Skeletal muscle tissue (tissue), 4 donors: ENCODE data around the gene BEND5. TPM values are rescaled to one million over a fixed set of nuclear protein-coding genes. Genes with fewer than 3 reads are reported as not detected.

Experiments
- H3K27ac ChIP-seq: one replicate; pipeline ENCODE4 v1.7.0; 2013; ENCODE audit warnings: mild to moderate bottlenecking, low read depth, low read length, inconsistent platforms
- H3K27me3 ChIP-seq, 3 donors: one replicate each; pipeline ENCODE4 v1.7.0; 2013; ENCODE audit warnings: low read length in 3 of 3; ENCODE audit not compliant: control insufficient read depth in 3 of 3, insufficient read depth in 3 of 3
- H3K36me3 ChIP-seq, 3 donors: one replicate each; pipeline ENCODE4 v1.7.0; 2013; ENCODE audit warnings: low read length in 3 of 3; ENCODE audit not compliant: control insufficient read depth in 3 of 3, insufficient read depth in 3 of 3
- H3K4me1 ChIP-seq, 3 donors: one replicate each; pipeline ENCODE4 v1.7.0; 2013; ENCODE audit warnings: low read length in 3 of 3, mild to moderate bottlenecking in 3 of 3; ENCODE audit not compliant: control insufficient read depth in 3 of 3, insufficient read depth in 3 of 3
- H3K4me3 ChIP-seq, 3 donors: one replicate each; pipeline ENCODE4 v1.7.0; 2013; ENCODE audit warnings: low read length in 3 of 3
- H3K9ac ChIP-seq, 3 donors: one replicate each; pipeline ENCODE4 v1.7.0; 2013; ENCODE audit warnings: low read length in 3 of 3, mild to moderate bottlenecking in 3 of 3, moderate library complexity in 2 of 3, low read depth in 1 of 3
- H3K9me3 ChIP-seq, 3 donors: one replicate each; pipeline ENCODE4 v1.7.0; 2013; ENCODE audit warnings: low read length in 3 of 3; ENCODE audit not compliant: control insufficient read depth in 3 of 3
- total RNA-seq: library from RNA; depleted of rRNA; stranded (reverse); fragments of >200 nt; gene quantifications from one replicate; pipeline ENCODE4 v1.2.3, GENCODE V29; 2014
- donor health status: Osteomylitis.

The BEND5 gene
- total RNA-seq, 1 donor from 2014 or later = 5.7 TPM

- Histone ChIP-seq H3K9ac (no peak overlapping the region), H3K27me3 (no peaks in the 10 kb centered on the region), H3K9me3 (no peaks in the 10 kb centered on the region), H3K36me3 (peaks cover 11 to 25% (median 17%) of the 10 kb centered on the region in 3 donors), H3K4me3 (no peak overlapping the region), H3K27ac (no peak overlapping the region), H3K4me1 (no peaks in the 10 kb centered on the region)
These were observed 26.6 kb downstream of the BEND5 start for GRCh38 chr1:48750109-48750508.

- H3K27ac ChIP-seq = no peak overlapping the region
- H3K9ac ChIP-seq = no peak overlapping the region
- no peak overlapping the region for H3K4me3 ChIP-seq
- no peaks in the 10 kb centered on the region for H3K9me3 ChIP-seq
- H3K36me3 ChIP-seq = peaks cover 5 to 25% (median 14%) of the 10 kb centered on the region in 3 donors
- no peaks in the 10 kb centered on the region for H3K27me3 ChIP-seq
- no peaks in the 10 kb centered on the region for H3K4me1 ChIP-seq
These were observed 27.6 kb downstream of the BEND5 start for GRCh38 chr1:48749068-48749467.

- Histone ChIP-seq H3K27ac (no peak overlapping the region), H3K36me3 (peaks cover 0 to 32% (median 14%) of the 10 kb centered on the region in 3 donors), H3K27me3 (no peaks in the 10 kb centered on the region)
These were observed 29.8 kb downstream of the BEND5 start for GRCh38 chr1:48746906-48747305.

GRCh38 chr1:48744032-48744431 is 32.7 kb downstream of the BEND5 start:
- Histone ChIP-seq H3K27ac (no peak overlapping the region), H3K9ac (no peak overlapping the region), H3K9me3 (no peaks in the 10 kb centered on the region), H3K4me3 (no peak overlapping the region), H3K36me3 (peaks cover 3 to 27% (median 12%) of the 10 kb centered on the region in 3 donors), H3K4me1 (no peaks in the 10 kb centered on the region), H3K27me3 (no peaks in the 10 kb centered on the region)

More at GRCh38 chr1:48746906-48747305, 29.8 kb downstream of the BEND5 start:
- Histone ChIP-seq H3K4me3 (no peak overlapping the region), H3K9ac (no peak overlapping the region), H3K9me3 (no peaks in the 10 kb centered on the region), H3K4me1 (no peaks in the 10 kb centered on the region)

- Histone ChIP-seq H3K27ac (no peak overlapping the region), H3K4me1 (no peaks in the 10 kb centered on the region), H3K9me3 (no peaks in the 10 kb centered on the region), H3K9ac (no peak overlapping the region), H3K4me3 (no peak overlapping the region), H3K27me3 (no peaks in the 10 kb centered on the region), H3K36me3 (peaks cover 3 to 23% (median 11%) of the 10 kb centered on the region in 3 donors)
These were observed 33.2 kb downstream of the BEND5 start for GRCh38 chr1:48743480-48743879.

- no peaks in the 10 kb centered on the region for H3K27me3 ChIP-seq
- no peak overlapping the region for H3K9ac ChIP-seq
- no peak overlapping the region for H3K4me3 ChIP-seq
- H3K4me1 ChIP-seq = no peaks in the 10 kb centered on the region
- peaks cover 6 to 19% (median 8%) of the 10 kb centered on the region in 3 donors for H3K36me3 ChIP-seq
- no peak overlapping the region for H3K27ac ChIP-seq
- H3K9me3 ChIP-seq = no peaks in the 10 kb centered on the region
These were observed 35.3 kb downstream of the BEND5 start for GRCh38 chr1:48741380-48741779.

- Histone ChIP-seq H3K36me3 (peaks cover 13 to 22% (median 14%) of the 10 kb centered on the region in 3 donors), H3K9me3 (no peaks in the 10 kb centered on the region), H3K27me3 (no peaks in the 10 kb centered on the region), H3K27ac (no peak overlapping the region), H3K4me3 (no peak overlapping the region), H3K9ac (no peak overlapping the region), H3K4me1 (no peaks in the 10 kb centered on the region)
These were observed 36.1 kb downstream of the BEND5 start for GRCh38 chr1:48740621-48741020.

- H3K4me1 ChIP-seq = no peaks in the 10 kb centered on the region
- H3K9ac ChIP-seq = no peak overlapping the region
- H3K27me3 ChIP-seq = no peaks in the 10 kb centered on the region
- no peak overlapping the region for H3K4me3 ChIP-seq
- H3K27ac ChIP-seq = no peak overlapping the region
- peaks cover 16 to 30% (median 28%) of the 10 kb centered on the region in 3 donors for H3K36me3 ChIP-seq
- no peaks in the 10 kb centered on the region for H3K9me3 ChIP-seq
These were observed 37.6 kb downstream of the BEND5 start for GRCh38 chr1:48739091-48739490.

GRCh38 chr1:48738356-48738755 is 38.3 kb downstream of the BEND5 start:
- Histone ChIP-seq H3K9me3 (no peaks in the 10 kb centered on the region), H3K27ac (no peak overlapping the region), H3K9ac (no peak overlapping the region), H3K36me3 (peaks cover 23 to 35% (median 33%) of the 10 kb centered on the region in 3 donors), H3K27me3 (no peaks in the 10 kb centered on the region), H3K4me1 (no peaks in the 10 kb centered on the region), H3K4me3 (no peak overlapping the region)

GRCh38 chr1:48735796-48736195 is 40.9 kb downstream of the BEND5 start:
- Histone ChIP-seq H3K27ac (no peak overlapping the region), H3K4me3 (no peak overlapping the region), H3K9me3 (no peaks in the 10 kb centered on the region), H3K9ac (no peak overlapping the region), H3K36me3 (peaks cover 28 to 41% (median 37%) of the 10 kb centered on the region in 3 donors), H3K27me3 (no peaks in the 10 kb centered on the region), H3K4me1 (peaks cover 0 to 4% (median 0%) of the 10 kb centered on the region in 3 donors)
